HL-60 (cell line): ENCODE data around the gene VEGFD.

ENCODE experiments used
- CTCF ChIP-seq: IDR thresholded peaks from one replicate; pipeline ENCODE4 v1.5.1; 2011; ENCODE audit warnings: low read length, control low read depth, inconsistent platforms; ENCODE audit not compliant: insufficient read depth
- POLR2AphosphoS5 ChIP-seq: IDR thresholded peaks from 2 replicates; pipeline ENCODE4 v1.6.1; 2012; ENCODE audit warnings: low read depth

GRCh38 chrX:15322072-15322471, 62.1 kb downstream of the VEGFD start:
- TF ChIP-seq CTCF, result no peak
- no peak for TF ChIP-seq POLR2AphosphoS5
